K562 (cell line): ENCODE results near the gene ARHGEF18. TPM values are rescaled to one million over a fixed set of nuclear protein-coding genes. Genes with fewer than 3 reads are reported as not detected.

Experiments used
- ATAC-seq: fragments of 200-7000 bp; cut with Tn5 transposase; 3 replicates; pipeline ENCODE4 v1.9.1; 2020; ENCODE audit warnings: moderate library complexity
- BruUV-seq: library from RNA; stranded (reverse); fragments of 400-500 nt; replicated peaks from 2 replicates; lab custom pipeline; 2021; lab: Mats Ljungman, UMichigan
- CTCF ChIA-PET: fragments of 300-600 bp; formaldehyde crosslinking; extraction: SDS; loops from one replicate; lab custom pipeline; 2021; ENCODE audit warnings: low intra/inter-chr PET ratio; lab: Yijun Ruan, JAX
- POLR2A ChIA-PET: fragments of 300-600, 350-650 bp; sonication (Branson Sonifier 250); formaldehyde crosslinking; extraction: SDS; loops from one replicate; lab custom pipeline; 2021; ENCODE audit warnings: antibody characterized with exemption, inconsistent platforms; lab: Yijun Ruan, JAX
- DNase-seq, 4 experiments: peaks; one replicate each; pipeline versions ENCODE4 v3.0.0 to v3.0.0-alpha.2; 2011 to 2018; ENCODE audit warnings: low spot score in 3 of 4, mixed read lengths in 3 of 4; ENCODE audit errors: extremely low read depth in 1 of 4
- FAIRE-seq: peaks from 2 replicates; lab custom pipeline; 2011; peaks lifted over from hg19 to GRCh38; lab: Jason Lieb, UNC
- H2AFZ ChIP-seq: 2 replicates; pipeline ENCODE4 v1.6.0; 2011; ENCODE audit warnings: low read depth, low read length, control low read depth, inconsistent platforms
- H3K27ac ChIP-seq: fragments of 200-600 bp; 3 replicates; pipeline ENCODE4 v1.8.0; 2011; ENCODE audit warnings: low read depth, mild to moderate bottlenecking, control low read depth, inconsistent platforms, low read length, moderate library complexity, mixed read lengths; ENCODE audit errors: extremely low read depth
- H3K27me3 ChIP-seq, 2 experiments: fragments of 300-600 bp in 1 of 2; 2 replicates in 1 of 2; 3 replicates in 1 of 2; pipeline versions ENCODE4 v1.6.0 to v1.8.0; 2011; ENCODE audit warnings: inconsistent platforms in 2 of 2, low read length in 2 of 2, mild to moderate bottlenecking in 1 of 2, mixed read lengths in 1 of 2, moderate library complexity in 1 of 2; ENCODE audit not compliant: control insufficient read depth in 2 of 2, insufficient read depth in 2 of 2
- H3K36me3 ChIP-seq: fragments of 300-600 bp; 3 replicates; pipeline ENCODE4 v1.8.0; 2011; ENCODE audit warnings: mild to moderate bottlenecking, low read length, inconsistent platforms; ENCODE audit not compliant: control insufficient read depth, insufficient read depth
- H3K4me1 ChIP-seq, 2 experiments: fragments of 200-600 bp in 1 of 2; replicated peaks in 1 of 2; 2 replicates in 1 of 2; 3 replicates in 1 of 2; pipeline versions ENCODE4 v1.5.1 to v1.8.0; 2011; ENCODE audit warnings: inconsistent platforms in 2 of 2, low read length in 2 of 2, mild to moderate bottlenecking in 1 of 2, mixed read lengths in 1 of 2, moderate library complexity in 1 of 2; ENCODE audit not compliant: control insufficient read depth in 2 of 2, insufficient read depth in 2 of 2
- H3K4me2 ChIP-seq: 2 replicates; pipeline ENCODE4 v1.6.1; 2011; ENCODE audit warnings: low read length, control low read depth, inconsistent platforms, mixed read lengths; ENCODE audit not compliant: insufficient read depth
- H3K4me3 ChIP-seq: fragments of 200-600 bp; sonication (generic), shearing (Covaris generic); 2 replicates; pipeline ENCODE4 v1.5.1; 2016; ENCODE audit warnings: control low read depth, inconsistent platforms
- H3K79me2 ChIP-seq: fragments of 200-600 bp; 3 replicates; pipeline ENCODE4 v1.8.0; 2011; ENCODE audit warnings: low read length, inconsistent platforms; ENCODE audit not compliant: control insufficient read depth, insufficient read depth
- H3K9ac ChIP-seq, 2 experiments: 2 replicates each; pipeline versions ENCODE4 v1.6.0 to v1.6.1; 2011; ENCODE audit warnings: low read depth in 2 of 2, low read length in 2 of 2, control low read depth in 1 of 2, inconsistent platforms in 1 of 2, mild to moderate bottlenecking in 1 of 2, mixed read lengths in 1 of 2; ENCODE audit not compliant: insufficient read depth in 1 of 2
- H3K9me1 ChIP-seq: one replicate; pipeline ENCODE4 v1.6.0; 2011; ENCODE audit warnings: inconsistent platforms, mild to moderate bottlenecking, low read length, moderate library complexity; ENCODE audit not compliant: control insufficient read depth, insufficient read depth
- H3K9me3 ChIP-seq: replicated peaks from 2 replicates; pipeline ENCODE4 v1.5.1; 2011; ENCODE audit warnings: low read depth, low read length, inconsistent platforms; ENCODE audit not compliant: control insufficient read depth, insufficient read depth
- H4K20me1 ChIP-seq: replicated peaks from 2 replicates; pipeline ENCODE4 v1.6.1; 2011; ENCODE audit warnings: low read length, inconsistent platforms, mixed read lengths; ENCODE audit not compliant: control insufficient read depth, insufficient read depth
- BCOR ChIP-seq: fragments of 450-650 bp; IDR thresholded peaks from 2 replicates; pipeline ENCODE4 v1.6.1; 2016
- BRF2 ChIP-seq: IDR thresholded peaks from 3 replicates; pipeline ENCODE4 v1.6.1; 2011; ENCODE audit warnings: borderline replicate concordance, mild to moderate bottlenecking; ENCODE audit not compliant: insufficient read length, insufficient read depth
- CBFB ChIP-seq: sonication (generic); formaldehyde crosslinking; IDR thresholded peaks from 2 replicates; pipeline ENCODE4 v1.4.0; 2020; ENCODE audit warnings: mild to moderate bottlenecking, missing genetic modification reagents
- ILK ChIP-seq: fragments of 450-650 bp; IDR thresholded peaks from 2 replicates; pipeline ENCODE4 v1.6.1; 2016; ENCODE audit warnings: missing genetic modification characterization, low read depth, mild to moderate bottlenecking, missing compliant biosample characterization, moderate library complexity, borderline replicate concordance
- SMARCA5 ChIP-seq: fragments of 450-650 bp; IDR thresholded peaks from 2 replicates; pipeline ENCODE4 v1.6.1; 2016
- SMARCE1 ChIP-seq: fragments of 450-650 bp; IDR thresholded peaks from 2 replicates; pipeline ENCODE4 v1.7.1; 2016; ENCODE audit warnings: mild to moderate bottlenecking
- U2AF1 ChIP-seq: fragments of 200-400 bp; formaldehyde crosslinking; optimal IDR thresholded peaks from 2 replicates; pipeline ENCODE3; 2017; ENCODE audit warnings: mild to moderate bottlenecking, low read depth, low read length, moderate library complexity
- ZBTB17 ChIP-seq: fragments of 450-650 bp; formaldehyde crosslinking; IDR thresholded peaks from 2 replicates; pipeline ENCODE4 v1.4.0; 2020; ENCODE audit warnings: mild to moderate bottlenecking
- ZBTB9 ChIP-seq: fragments of 450-650 bp; formaldehyde crosslinking; IDR thresholded peaks from 2 replicates; pipeline ENCODE4 v1.4.0; 2020; ENCODE audit warnings: mild to moderate bottlenecking, moderate library complexity
- ZFP36 ChIP-seq: fragments of 150-350 bp; IDR thresholded peaks from 2 replicates; pipeline ENCODE4 v1.6.1; 2018; ENCODE audit warnings: low read length, low read depth; ENCODE audit not compliant: partially characterized antibody
- ZNF436 ChIP-seq: fragments of 250-450, 450-650 bp; sonication (Bioruptor Pico); formaldehyde crosslinking; IDR thresholded peaks from 2 replicates; pipeline ENCODE4 v1.7.0; 2020; ENCODE audit warnings: mild to moderate bottlenecking
- ZSCAN32 ChIP-seq: fragments of 450-650 bp; formaldehyde crosslinking; IDR thresholded peaks from 2 replicates; pipeline ENCODE4 v1.4.0; 2020; ENCODE audit warnings: mild to moderate bottlenecking, moderate library complexity
- WGBS: fragments of 100-300 bp; shearing (Covaris generic); methylation state at CpG from one replicate; pipeline ENCODE4 v1.1.6; 2016; ENCODE audit warnings: low coverage, mixed read lengths; ENCODE audit not compliant: insufficient coverage; ENCODE audit errors: missing lambda C conversion rate; 5-methylcytosine and 5-hydroxymethylcytosine counted together
- in situ Hi-C: fragments of 300-500 bp; cut with MboI; formaldehyde crosslinking; loops from 4 replicates; pipeline ENCODE4 v1.15.0; 2018; ENCODE audit warnings: inconsistent platforms, mixed read lengths
- intact Hi-C: fragments of 100-400 bp; cut with micrococcal nuclease; formaldehyde crosslinking; loops from 2 replicates; pipeline ENCODE4 v1.14.2; 2022
- polyA plus RNA-seq, 8 experiments: library from polyadenylated mRNA; depleted of rRNA in 4 of 8; stranded (reverse) in 5 of 8; unstranded in 3 of 8; fragments of >200 nt; fragmentation: Nextera tagmentation in 2 of 8; fragmentation: Illumina TruSeq in 1 of 8; extraction: Ambion mirVana in 2 of 8; extraction: Trizol in 1 of 8; gene quantifications; 2 replicates each; pipeline versions ENCODE4 v1.2.1 to v1.2.3, GENCODE V29; 2011 to 2014; ENCODE audit warnings: inconsistent platforms in 1 of 8, missing spikeins in 1 of 8
- total RNA-seq, 7 experiments: library from RNA; depleted of rRNA in 6 of 7; stranded (reverse); fragments of >200 nt in 6 of 7; fragmentation: Illumina TruSeq in 2 of 7; extraction: Trizol in 2 of 7; gene quantifications; 2 replicates each; pipeline versions ENCODE4 v1.2.1 to v1.2.3, GENCODE V29; 2011 to 2021; ENCODE audit warnings: low replicate concordance in 1 of 7

ARHGEF18 gene
- total and polyA plus RNA-seq, 9 of the 15 experiments (the other 6 are each of a cell fraction or from before 2014, with no cell fraction given): 0.04 to 16.5 (median 4.5) TPM

- FAIRE-seq (no peak), ATAC-seq (no peak), DNase-seq (no peak)
- Histone ChIP-seq H3K9ac (peak overlapping the region in 1 of 2 experiments; percentile 45; a peak in 1 of 4 replicates), H3K36me3 (no peaks in the 10 kb centered on the region), H2AFZ (no peak overlapping the region), H3K4me3 (no peak overlapping the region), H3K79me2 (no peaks in the 10 kb centered on the region)
- in situ Hi-C loops: no loop called here
- intact Hi-C loops: no loop called here
- CTCF ChIA-PET: interaction anchor here (0.7 to 1.1 kb wide), 3 partner anchors 27 to 279 kb away, joined by 3 to 6 read pairs (median 3); no protein-coding TSS in a partner anchor
- BruUV-seq: no TSS peak
- WGBS: 3% methylated on average over 7 of the region's 7 CpGs
- TF ChIP-seq ZNF436 (peak; percentile 56; the same call in 1 of the 2 replicates), SMARCA5 (peak; percentile 34; the same call in 1 of the 2 replicates), SMARCE1 (no peak), ZBTB17 (CRISPR knock-in tag) (no peak), ZSCAN32 (CRISPR knock-in tag) (no peak), ZFP36 (peak; percentile 91), ZBTB9 (CRISPR knock-in tag) (no peak), BCOR (peak; percentile 57; the same call in 1 of the 2 replicates), BRF2 (no peak), ILK (tag) (no peak), U2AF1 (no peak), CBFB (CRISPR knock-in tag) (no peak)
- TF ChIP-seq, all 486 proteins: peak for 4
- H3K9me1 ChIP-seq: no peaks in the 10 kb centered on the region
- no peaks in the 10 kb centered on the region; the same call in 1 of the 2 replicates for H3K9me3 ChIP-seq
- H3K4me1 ChIP-seq: no peaks in the 10 kb centered on the region; a peak in 1 of 5 replicates
- H4K20me1 ChIP-seq: peaks cover 16% of the 10 kb centered on the region; the same call in 1 of the 2 replicates
- peaks cover 15 to 60% of the 10 kb centered on the region in 2 experiments; a peak in 4 of 5 replicates for H3K27me3 ChIP-seq
- no peak overlapping the region for H3K27ac ChIP-seq
- no peak overlapping the region for H3K4me2 ChIP-seq
- POLR2A ChIA-PET: interaction anchor here (1.0 kb wide), 1 partner anchor 9 kb away, joined by 4 read pairs; no protein-coding TSS in a partner anchor
Measured at GRCh38 chr19:7381073-7381390, 32.3 kb downstream of the ARHGEF18 start.
